Fibroblast of the aortic adventitia (primary cell): ENCODE measurements around the gene SLC25A42. TPM values are rescaled to one million over a fixed set of nuclear protein-coding genes. Genes with fewer than 3 reads are reported as not detected.
A peak's percentile ranks its signal among the peaks of the same experiment; 100 is the strongest.

Experiments
- DNase-seq: peaks from one replicate; pipeline ENCODE4 v3.0.0-alpha.2; 2010; ENCODE audit warnings: low read depth
- H3K4me3 ChIP-seq: 2 replicates; pipeline ENCODE4 v1.5.1; 2011; ENCODE audit warnings: low read depth, mild to moderate bottlenecking, control low read depth, low read length, moderate library complexity
- total RNA-seq: library from RNA; depleted of rRNA; stranded (reverse); fragments of >200 nt; gene quantifications from 2 replicates; pipeline ENCODE4 v1.2.3, GENCODE V29; 2012; ENCODE audit warnings: low replicate concordance
- TF ChIP-seq, protein P1 (sequence below): IDR thresholded peaks from 2 replicates; pipeline ENCODE4 v1.5.1; 2011; ENCODE audit warnings: mild to moderate bottlenecking, low read length, control low read depth, inconsistent platforms; ENCODE audit not compliant: insufficient read depth

Gene SLC25A42
- total RNA-seq, 1 donor, result 4.8 TPM

DNA sequence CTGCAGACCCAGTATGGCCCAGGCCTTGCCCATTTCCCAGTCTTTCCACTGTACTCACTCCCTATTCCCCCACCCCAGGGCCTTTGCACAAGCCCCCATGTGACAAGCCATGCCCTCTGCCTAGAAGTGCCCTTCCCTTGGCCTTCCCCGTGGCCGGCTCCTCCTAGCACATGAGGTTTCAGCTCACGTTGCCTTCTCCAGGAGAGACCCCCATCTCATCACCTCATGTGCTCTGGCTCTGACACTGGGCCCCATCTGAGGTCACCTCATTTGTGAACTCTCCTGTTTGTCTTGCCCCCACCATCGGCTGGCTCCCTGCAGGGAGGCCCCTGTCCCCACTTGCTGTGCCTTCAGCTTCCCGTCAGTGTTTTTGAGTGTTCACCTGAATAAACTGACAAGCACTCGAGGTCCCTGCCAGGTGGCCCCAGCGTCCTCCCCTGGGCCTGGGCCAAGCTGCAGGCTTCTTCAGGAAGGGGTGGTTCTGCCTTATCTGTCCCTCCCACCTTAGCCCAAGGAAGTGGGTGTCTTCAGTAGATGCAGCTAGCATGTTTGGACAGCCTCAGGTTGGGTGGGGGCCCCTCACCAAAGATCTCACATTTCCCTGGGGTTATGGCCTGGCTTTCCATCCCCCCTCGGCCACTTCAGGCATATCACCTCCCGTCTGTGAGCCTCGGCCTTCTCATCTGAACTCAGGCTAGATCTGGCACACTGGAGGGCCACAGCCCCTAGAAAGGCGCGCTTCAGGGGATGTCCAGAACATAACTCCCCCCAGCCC lies 3.8 kb upstream of the SLC25A42 start:
- DNase-seq, result no peak
- TF ChIP-seq, protein P1, sequence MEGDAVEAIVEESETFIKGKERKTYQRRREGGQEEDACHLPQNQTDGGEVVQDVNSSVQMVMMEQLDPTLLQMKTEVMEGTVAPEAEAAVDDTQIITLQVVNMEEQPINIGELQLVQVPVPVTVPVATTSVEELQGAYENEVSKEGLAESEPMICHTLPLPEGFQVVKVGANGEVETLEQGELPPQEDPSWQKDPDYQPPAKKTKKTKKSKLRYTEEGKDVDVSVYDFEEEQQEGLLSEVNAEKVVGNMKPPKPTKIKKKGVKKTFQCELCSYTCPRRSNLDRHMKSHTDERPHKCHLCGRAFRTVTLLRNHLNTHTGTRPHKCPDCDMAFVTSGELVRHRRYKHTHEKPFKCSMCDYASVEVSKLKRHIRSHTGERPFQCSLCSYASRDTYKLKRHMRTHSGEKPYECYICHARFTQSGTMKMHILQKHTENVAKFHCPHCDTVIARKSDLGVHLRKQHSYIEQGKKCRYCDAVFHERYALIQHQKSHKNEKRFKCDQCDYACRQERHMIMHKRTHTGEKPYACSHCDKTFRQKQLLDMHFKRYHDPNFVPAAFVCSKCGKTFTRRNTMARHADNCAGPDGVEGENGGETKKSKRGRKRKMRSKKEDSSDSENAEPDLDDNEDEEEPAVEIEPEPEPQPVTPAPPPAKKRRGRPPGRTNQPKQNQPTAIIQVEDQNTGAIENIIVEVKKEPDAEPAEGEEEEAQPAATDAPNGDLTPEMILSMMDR, result no peak

DNA sequence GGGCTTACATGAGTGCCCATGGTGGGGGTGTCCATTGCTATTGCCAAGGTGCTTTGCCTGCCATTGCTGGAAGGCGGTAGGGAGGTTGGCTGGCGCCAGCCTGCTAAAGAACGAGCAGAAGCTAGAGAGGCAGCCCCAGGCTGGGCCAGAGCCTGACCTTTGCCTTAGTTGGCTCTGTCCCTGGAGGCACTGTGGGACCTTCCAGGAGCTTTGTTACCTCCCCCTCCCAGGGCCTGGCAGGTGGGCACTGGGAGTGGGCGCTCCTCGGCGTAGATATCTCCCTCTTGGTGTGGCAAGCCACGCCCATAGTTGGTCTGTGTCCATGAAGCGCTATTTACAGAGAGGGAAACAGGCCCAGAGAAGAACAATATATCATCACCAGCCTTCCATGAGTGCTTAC lies 2.3 kb upstream of the SLC25A42 start:
- no peak for DNase-seq
- TF ChIP-seq, protein P1, result no peak
- H3K4me3 ChIP-seq, result no peak overlapping the region

More for the DNA sequence above, 3.8 kb upstream of the SLC25A42 start:
- H3K4me3 ChIP-seq, result no peak overlapping the region

DNA sequence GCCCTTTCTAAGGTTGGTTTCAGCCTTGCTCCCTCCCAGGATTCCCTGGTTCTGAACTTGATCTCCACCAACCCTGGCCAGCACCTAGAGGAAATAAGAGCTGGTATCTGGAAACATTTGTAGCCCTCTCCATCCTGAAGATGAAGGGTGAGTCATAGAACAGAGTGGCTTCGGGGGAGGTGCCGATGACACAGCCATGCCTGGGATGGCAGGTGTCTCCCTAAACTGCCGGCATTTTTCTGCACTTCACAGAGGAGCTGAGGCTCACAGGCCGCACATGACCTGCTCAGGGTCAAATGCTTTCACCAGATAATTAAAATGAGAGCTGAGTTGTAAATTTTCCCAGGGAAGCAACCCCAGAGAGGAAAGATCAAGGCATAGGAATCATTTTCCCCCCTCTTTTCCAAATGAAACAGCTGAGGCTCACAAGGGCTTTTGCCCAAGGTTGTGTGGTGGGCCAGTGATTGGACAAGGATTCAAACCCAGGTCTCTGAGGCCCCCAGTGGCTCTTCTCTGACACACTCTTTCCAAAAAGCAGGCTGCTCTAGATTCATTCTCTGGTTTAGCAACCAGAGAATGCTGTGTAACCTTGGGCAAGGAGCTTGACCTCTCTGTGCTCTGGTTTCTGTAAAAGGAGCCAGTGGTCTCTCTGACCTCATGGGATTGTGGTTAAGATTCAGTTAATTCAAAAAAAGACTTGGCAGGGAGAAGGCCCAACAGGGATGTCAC lies 1.2 kb upstream of the SLC25A42 start:
- H3K4me3 ChIP-seq, result peak overlapping the region; percentile 71
- TF ChIP-seq, protein P1, result no peak
- peak; percentile 18 for DNase-seq

DNA sequence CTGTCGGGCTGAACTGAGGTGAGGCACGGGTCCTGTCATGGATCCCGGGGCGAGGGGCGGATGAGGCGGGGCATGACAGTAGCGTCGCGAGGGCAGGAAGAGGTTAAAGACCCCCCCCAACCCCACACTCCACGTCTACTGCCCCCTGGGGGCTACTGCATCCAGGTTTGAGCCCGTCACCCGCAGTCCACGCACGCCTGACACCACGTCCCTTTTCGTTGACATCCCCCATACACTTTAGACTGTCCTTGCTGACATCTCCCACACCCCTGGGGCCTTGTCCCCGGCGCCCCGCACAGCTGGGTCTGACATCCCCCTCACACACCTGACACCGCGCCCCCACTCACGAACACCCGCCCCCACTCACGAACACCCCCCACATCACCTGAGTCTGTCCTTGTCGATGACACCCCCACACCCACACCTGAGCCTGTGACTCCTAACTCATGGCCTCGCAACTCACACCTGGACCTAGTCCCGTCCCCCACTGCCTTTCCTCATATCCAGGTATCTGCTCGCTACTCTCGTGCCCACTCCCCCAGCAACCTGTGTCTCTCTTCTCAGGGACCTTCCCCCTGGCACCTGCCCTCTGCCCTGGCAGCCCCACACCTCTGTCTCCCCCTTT lies 416 bp downstream of the SLC25A42 start:
- TF ChIP-seq, protein P1, result peak; percentile 30

DNA sequence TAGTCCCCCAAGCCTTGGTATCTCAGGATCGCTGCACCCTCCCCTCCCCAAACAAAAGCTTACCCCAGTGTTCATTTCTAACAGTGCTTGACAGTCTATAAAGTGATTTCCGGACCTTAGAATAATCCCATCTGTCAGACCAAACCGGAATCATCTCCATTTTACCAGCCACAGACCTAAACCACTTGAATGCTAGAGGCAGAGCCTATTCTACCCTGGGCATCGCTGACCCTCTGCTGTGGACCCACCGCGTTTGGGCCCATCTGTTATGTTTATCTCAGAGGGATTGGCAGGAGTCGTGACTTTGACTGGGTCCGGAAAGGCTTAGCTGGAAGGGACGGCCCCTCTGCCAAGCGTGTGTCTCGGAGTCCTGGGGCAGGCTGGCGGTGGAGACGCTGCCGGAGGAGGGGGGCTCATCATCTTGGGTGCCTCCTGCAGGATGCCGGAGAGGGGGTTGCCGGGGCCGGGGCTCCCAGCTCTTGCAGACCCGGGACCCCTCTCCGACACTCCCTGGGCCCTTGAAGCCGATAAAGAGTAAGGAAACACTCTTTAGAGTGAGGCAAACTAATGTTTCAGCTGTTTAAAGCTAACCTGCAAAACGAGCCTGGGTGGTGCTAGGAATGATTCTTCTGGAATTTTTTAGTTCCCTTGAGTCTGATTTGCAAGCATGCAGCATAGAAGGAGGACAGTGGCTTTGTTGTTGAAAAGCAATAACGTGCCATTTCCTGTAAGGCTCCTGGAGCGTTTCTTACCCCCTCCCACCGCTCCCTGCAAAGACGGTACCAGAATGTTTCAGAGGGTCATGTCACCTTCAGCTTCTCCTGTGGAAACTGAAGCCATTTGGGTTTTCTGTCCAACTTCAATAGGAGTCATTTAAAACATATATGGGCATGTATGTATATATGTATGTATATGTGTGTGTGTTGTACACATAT lies 1.3 kb downstream of the SLC25A42 start:
- no peak for DNase-seq
- TF ChIP-seq, protein P1, result no peak
- H3K4me3 ChIP-seq, result peak overlapping the region; percentile 89

More for the DNA sequence above, 416 bp downstream of the SLC25A42 start:
- peak overlapping the region; percentile 89 for H3K4me3 ChIP-seq
- DNase-seq, result no peak
